Endodermal cell (in vitro differentiated cells): Measurements from ENCODE around the gene PPIB. TPM values are rescaled to one million over a fixed set of nuclear protein-coding genes. Genes with fewer than 3 reads are reported as not detected.

Experiments used
- DNase-seq: peaks from one replicate; pipeline ENCODE4 v3.0.0-alpha.2; 2017
- H3K27ac ChIP-seq: 2 replicates; pipeline ENCODE4 v1.5.1; 2013; ENCODE audit warnings: mild to moderate bottlenecking, low read depth, low read length, moderate library complexity
- H3K27me3 ChIP-seq: 2 replicates; pipeline ENCODE4 v1.6.1; 2013; ENCODE audit warnings: mild to moderate bottlenecking, low read length, moderate library complexity; ENCODE audit not compliant: insufficient read depth, control insufficient read depth, poor library complexity, severe bottlenecking
- H3K36me3 ChIP-seq: 2 replicates; pipeline ENCODE4 v1.7.0; 2013; ENCODE audit warnings: mild to moderate bottlenecking, low read length, moderate library complexity; ENCODE audit not compliant: control insufficient read depth, insufficient read depth
- H3K4me1 ChIP-seq: one replicate; pipeline ENCODE4 v1.7.0; 2013; ENCODE audit warnings: low read length; ENCODE audit not compliant: control insufficient read depth, insufficient read depth
- H3K4me3 ChIP-seq: 2 replicates; pipeline ENCODE4 v1.5.1; 2013; ENCODE audit warnings: mild to moderate bottlenecking, low read length, moderate library complexity
- H3K9ac ChIP-seq: 2 replicates; pipeline ENCODE4 v1.6.1; 2013; ENCODE audit warnings: mild to moderate bottlenecking, low read length, moderate library complexity; ENCODE audit not compliant: poor library complexity, severe bottlenecking; ENCODE audit errors: extremely low read depth
- H3K9me3 ChIP-seq: 2 replicates; pipeline ENCODE4 v1.6.1; 2013; ENCODE audit warnings: mild to moderate bottlenecking, low read length, moderate library complexity; ENCODE audit not compliant: control insufficient read depth
- H3K27ac Mint-ChIP-seq: 2 replicates; pipeline ENCODE4 v1.8.0; 2020; ENCODE audit warnings: mixed read lengths
- H3K27me3 Mint-ChIP-seq: 2 replicates; pipeline ENCODE4 v1.8.0; 2021; ENCODE audit warnings: mild to moderate bottlenecking, mixed read lengths; ENCODE audit not compliant: insufficient read depth
- H3K36me3 Mint-ChIP-seq: 2 replicates; pipeline ENCODE4 v1.8.0; 2020; ENCODE audit warnings: low read depth, mixed read lengths
- H3K4me1 Mint-ChIP-seq: 2 replicates; pipeline ENCODE4 v1.8.0; 2020; ENCODE audit warnings: mixed read lengths
- H3K4me3 Mint-ChIP-seq: 2 replicates; pipeline ENCODE4 v1.8.0; 2020; ENCODE audit warnings: mild to moderate bottlenecking, moderate library complexity, mixed read lengths
- H3K9me3 Mint-ChIP-seq: 2 replicates; pipeline ENCODE4 v1.8.0; 2020; ENCODE audit warnings: mild to moderate bottlenecking, mixed read lengths
- CTCF ChIP-seq: fragments of 200-600 bp; sonication (generic); conservative IDR thresholded peaks from 2 replicates; pipeline ENCODE4 v1.5.0; 2021; ENCODE audit warnings: antibody characterized with exemption, mild to moderate bottlenecking
- WGBS, 2 experiments: methylation state at CpG; one replicate each; pipeline versions ENCODE4 v1.1.5 to v1.1.7; 2013; ENCODE audit warnings: missing lambda C conversion rate in 2 of 2, mixed read lengths in 1 of 2; ENCODE audit not compliant: insufficient coverage in 1 of 2, insufficient read length in 1 of 2; 5-methylcytosine and 5-hydroxymethylcytosine counted together
- total RNA-seq, 2 donors: library from RNA; stranded (reverse); fragmentation: NEBNext Ultra II Directional in 1 of 2; extraction: Animal tissue kit (Norgen Biotek cat#: 25700) in 1 of 2; gene quantifications; 2 replicates in 1 of 2; 3 replicates in 1 of 2; pipeline ENCODE4 v1.2.1, GENCODE V29; 2021

Gene PPIB
- total RNA-seq, 2 donors from 2014 or later, result 551 to 652 TPM

- WGBS, 2 experiments, result 91 to 100% methylated on average over 1 to 7 of the region's 7 CpGs
- H3K36me3 ChIP-seq, result no peaks in the 10 kb centered on the region
- Mint-ChIP-seq H3K27me3 (peaks cover 28% of the 10 kb centered on the region), H3K36me3 (peaks cover 5% of the 10 kb centered on the region), H3K27ac (no peak overlapping the region), H3K4me1 (peaks cover 17% of the 10 kb centered on the region), H3K4me3 (no peak overlapping the region), H3K9me3 (no peaks in the 10 kb centered on the region)
- no peaks in the 10 kb centered on the region for H3K9me3 ChIP-seq
- peaks cover 16% of the 10 kb centered on the region for H3K27me3 ChIP-seq
- peaks cover 6% of the 10 kb centered on the region for H3K4me1 ChIP-seq
- DNase-seq, result no peak
- no peak overlapping the region for H3K9ac ChIP-seq
- TF ChIP-seq CTCF, result no peak
- no peak overlapping the region for H3K27ac ChIP-seq
- H3K4me3 ChIP-seq, result no peak overlapping the region
Measured at GRCh38 chr15:64148168-64148567, 14.7 kb downstream of the PPIB start.

- Mint-ChIP-seq H3K27ac (peak overlapping the region; percentile 61), H3K27me3 (peaks cover 19% of the 10 kb centered on the region), H3K9me3 (no peaks in the 10 kb centered on the region), H3K4me3 (no peak overlapping the region), H3K4me1 (peaks cover 19% of the 10 kb centered on the region), H3K36me3 (peaks cover 5% of the 10 kb centered on the region)
- Histone ChIP-seq H3K4me3 (no peak overlapping the region), H3K27me3 (peaks cover 5% of the 10 kb centered on the region), H3K4me1 (peaks cover 6% of the 10 kb centered on the region), H3K9ac (no peak overlapping the region), H3K27ac (no peak overlapping the region), H3K9me3 (no peaks in the 10 kb centered on the region), H3K36me3 (no peaks in the 10 kb centered on the region)
- DNase-seq, result peak; percentile 58
- no peak for TF ChIP-seq CTCF
- WGBS, 2 experiments, result 85 to 87% methylated on average over 18 to 26 of the region's 26 CpGs
Measured at GRCh38 chr15:64146885-64147681, 15.7 kb downstream of the PPIB start.

- Mint-ChIP-seq H3K9me3 (no peaks in the 10 kb centered on the region), H3K4me3 (no peak overlapping the region), H3K27ac (peak overlapping the region; percentile 14), H3K4me1 (peaks cover 23% of the 10 kb centered on the region), H3K36me3 (peaks cover 5% of the 10 kb centered on the region), H3K27me3 (peaks cover 18% of the 10 kb centered on the region)
- H3K27ac ChIP-seq, result no peak overlapping the region
- peaks cover 6% of the 10 kb centered on the region for H3K4me1 ChIP-seq
- no peak overlapping the region for H3K4me3 ChIP-seq
- no peaks in the 10 kb centered on the region for H3K27me3 ChIP-seq
- no peaks in the 10 kb centered on the region for H3K9me3 ChIP-seq
- 83 to 100% methylated on average over 1 of the region's 3 CpGs for WGBS, 2 experiments
- no peaks in the 10 kb centered on the region for H3K36me3 ChIP-seq
- no peak overlapping the region for H3K9ac ChIP-seq
- TF ChIP-seq CTCF, result no peak
- DNase-seq, result no peak
Measured at GRCh38 chr15:64146520-64146884, 16.3 kb downstream of the PPIB start.
